ENCODE data around the gene AMY1B. TPM values are rescaled to one million over a fixed set of nuclear protein-coding genes. Genes with fewer than 3 reads are reported as not detected.
"Not testable (repeated sequence)": the region's sequence is repeated elsewhere in the genome, so short reads cannot be mapped to it uniquely, and the experiment has no call there.

AMY1B gene
- polyA plus RNA-seq (2013, experiment 1 of 2) = 0.01 TPM
- not detected for polyA plus RNA-seq (2013, experiment 2 of 2)

GRCh38 chr1:103696110-103696509, at the start of gene AMY1B:
Gene AMY1B, minus strand, starts transcription at chr1:103696210. Its CDS starts 571 bp downstream, at chr1:103695639.
- not testable (repeated sequence) for H3K79me1 ChIP-seq (ENCODE audit: low read depth, low read length); H3K9me3 ChIP-seq (replicated peaks in 1 of 2; ENCODE audit: control insufficient read depth in 2 of 2, insufficient read depth in 1 of 2, low read depth in 1 of 2, low read length in 2 of 2); H3K9ac ChIP-seq (ENCODE audit: low read depth, low read length, poor library complexity); H4K91ac ChIP-seq (ENCODE audit: low read depth, low read length, poor library complexity); H3K4me1 ChIP-seq (ENCODE audit: control insufficient read depth in 2 of 2, insufficient read depth in 1 of 2, low read depth in 1 of 2, low read length in 2 of 2); H3K4ac ChIP-seq (ENCODE audit: low read length); H3K18ac ChIP-seq (ENCODE audit: low read length); H3K27me3 ChIP-seq (ENCODE audit: control insufficient read depth in 3 of 3, insufficient read depth in 3 of 3, low read depth in 1 of 3, low read length in 3 of 3); H3K14ac ChIP-seq (ENCODE audit: low read length); H3K23ac ChIP-seq (ENCODE audit: low read depth, low read length, poor library complexity); H3K4me3 ChIP-seq (ENCODE audit: low read length in 2 of 2); H4K8ac ChIP-seq (ENCODE audit: low read depth, low read length); H3K27ac ChIP-seq (replicated peaks; ENCODE audit: low read length); H3K4me2 ChIP-seq (ENCODE audit: insufficient read depth, low read length, poor library complexity, severe bottlenecking); H3K36me3 ChIP-seq (replicated peaks in 1 of 2; ENCODE audit: control insufficient read depth in 2 of 2, insufficient read depth in 2 of 2, low read length in 2 of 2); H2AFZ ChIP-seq (ENCODE audit: low read length); H2BK15ac ChIP-seq (ENCODE audit: low read length); H2BK12ac ChIP-seq (ENCODE audit: low read length); H2BK5ac ChIP-seq (ENCODE audit: low read length); H2AK5ac ChIP-seq (ENCODE audit: low read depth, low read length); H2BK120ac ChIP-seq (ENCODE audit: low read depth, low read length); DNase-seq (ENCODE audit: low spot score)
- WGBS, 2 donors (ENCODE audit: extremely low coverage in 2 of 2, insufficient read length in 2 of 2, insufficient replicate concordance in 1 of 2) = no CpG with 5 or more reads among the region's 5 CpGs

- not testable (repeated sequence) for H2BK5ac ChIP-seq (ENCODE audit: low read length); H3K23ac ChIP-seq (ENCODE audit: low read depth, low read length, poor library complexity); H2AFZ ChIP-seq (ENCODE audit: low read length); H3K9me3 ChIP-seq (replicated peaks in 1 of 2; ENCODE audit: control insufficient read depth in 2 of 2, insufficient read depth in 1 of 2, low read depth in 1 of 2, low read length in 2 of 2); H3K79me1 ChIP-seq (ENCODE audit: low read depth, low read length); H2BK15ac ChIP-seq (ENCODE audit: low read length); H3K4me2 ChIP-seq (ENCODE audit: insufficient read depth, low read length, poor library complexity, severe bottlenecking); H3K14ac ChIP-seq (ENCODE audit: low read length); DNase-seq (ENCODE audit: low spot score); H2BK120ac ChIP-seq (ENCODE audit: low read depth, low read length); H2BK12ac ChIP-seq (ENCODE audit: low read length); H3K4ac ChIP-seq (ENCODE audit: low read length); H4K91ac ChIP-seq (ENCODE audit: low read depth, low read length, poor library complexity); H3K27me3 ChIP-seq (ENCODE audit: control insufficient read depth in 3 of 3, insufficient read depth in 3 of 3, low read depth in 1 of 3, low read length in 3 of 3); H3K9ac ChIP-seq (ENCODE audit: low read depth, low read length, poor library complexity); H3K36me3 ChIP-seq (replicated peaks in 1 of 2; ENCODE audit: control insufficient read depth in 2 of 2, insufficient read depth in 2 of 2, low read length in 2 of 2); H3K27ac ChIP-seq (replicated peaks; ENCODE audit: low read length); H3K18ac ChIP-seq (ENCODE audit: low read length); H2AK5ac ChIP-seq (ENCODE audit: low read depth, low read length); H3K4me3 ChIP-seq (ENCODE audit: low read length in 2 of 2); H3K4me1 ChIP-seq (ENCODE audit: control insufficient read depth in 2 of 2, insufficient read depth in 1 of 2, low read depth in 1 of 2, low read length in 2 of 2); H4K8ac ChIP-seq (ENCODE audit: low read depth, low read length)
- WGBS, 2 donors (ENCODE audit: extremely low coverage in 2 of 2, insufficient read length in 2 of 2, insufficient replicate concordance in 1 of 2) = no CpG with 5 or more reads among the region's 4 CpGs
These were observed 49.0 kb upstream of the AMY1B start for GRCh38 chr1:103745040-103745439.

- not testable (repeated sequence) for H3K27me3 ChIP-seq (ENCODE audit: control insufficient read depth in 3 of 3, insufficient read depth in 3 of 3, low read depth in 1 of 3, low read length in 3 of 3); H2BK12ac ChIP-seq (ENCODE audit: low read length); H3K36me3 ChIP-seq (replicated peaks in 1 of 2; ENCODE audit: control insufficient read depth in 2 of 2, insufficient read depth in 2 of 2, low read length in 2 of 2); H2AFZ ChIP-seq (ENCODE audit: low read length); H4K91ac ChIP-seq (ENCODE audit: low read depth, low read length, poor library complexity); H3K4me3 ChIP-seq (ENCODE audit: low read length in 2 of 2); H3K23ac ChIP-seq (ENCODE audit: low read depth, low read length, poor library complexity); H4K8ac ChIP-seq (ENCODE audit: low read depth, low read length); H3K4ac ChIP-seq (ENCODE audit: low read length); H3K9me3 ChIP-seq (replicated peaks in 1 of 2; ENCODE audit: control insufficient read depth in 2 of 2, insufficient read depth in 1 of 2, low read depth in 1 of 2, low read length in 2 of 2); H3K18ac ChIP-seq (ENCODE audit: low read length); H3K4me2 ChIP-seq (ENCODE audit: insufficient read depth, low read length, poor library complexity, severe bottlenecking); DNase-seq (ENCODE audit: low spot score); H2BK120ac ChIP-seq (ENCODE audit: low read depth, low read length); H3K79me1 ChIP-seq (ENCODE audit: low read depth, low read length); H3K9ac ChIP-seq (ENCODE audit: low read depth, low read length, poor library complexity); H2BK15ac ChIP-seq (ENCODE audit: low read length); H3K27ac ChIP-seq (replicated peaks; ENCODE audit: low read length); H2BK5ac ChIP-seq (ENCODE audit: low read length); H2AK5ac ChIP-seq (ENCODE audit: low read depth, low read length); H3K4me1 ChIP-seq (ENCODE audit: control insufficient read depth in 2 of 2, insufficient read depth in 1 of 2, low read depth in 1 of 2, low read length in 2 of 2); H3K14ac ChIP-seq (ENCODE audit: low read length)
- WGBS, 2 donors (ENCODE audit: extremely low coverage in 2 of 2, insufficient read length in 2 of 2, insufficient replicate concordance in 1 of 2) = no CpG with 5 or more reads among the region's 4 CpGs
These were observed 48.4 kb upstream of the AMY1B start for GRCh38 chr1:103744449-103744848.

DNA sequence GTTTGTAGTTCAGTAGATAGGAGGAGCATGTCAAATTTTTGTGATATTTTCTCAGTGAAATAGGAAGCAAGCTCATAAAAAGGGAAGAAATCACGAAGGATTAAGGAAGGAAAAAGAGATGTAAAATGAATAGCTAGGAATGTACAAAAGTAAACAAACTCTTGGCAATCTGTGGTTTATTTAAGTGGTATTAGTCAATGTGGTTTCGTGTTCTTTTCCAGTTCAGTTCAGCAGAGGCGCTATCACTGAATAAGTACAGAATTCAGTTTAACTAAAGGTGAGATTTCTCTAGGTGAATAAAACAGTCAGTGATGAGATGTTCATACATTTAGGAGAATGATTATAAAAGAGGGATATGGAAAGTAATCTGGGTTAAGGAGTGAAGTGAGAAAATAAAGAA, 42.0 kb upstream of the AMY1B start:
- H3K4me2 ChIP-seq (ENCODE audit: insufficient read depth, low read length, poor library complexity, severe bottlenecking); H2BK5ac ChIP-seq (ENCODE audit: low read length); DNase-seq (ENCODE audit: low spot score); H2AFZ ChIP-seq (ENCODE audit: low read length); H2BK12ac ChIP-seq (ENCODE audit: low read length); H3K4me1 ChIP-seq (ENCODE audit: control insufficient read depth in 2 of 2, insufficient read depth in 1 of 2, low read depth in 1 of 2, low read length in 2 of 2); H3K4ac ChIP-seq (ENCODE audit: low read length); H3K9me3 ChIP-seq (replicated peaks in 1 of 2; ENCODE audit: control insufficient read depth in 2 of 2, insufficient read depth in 1 of 2, low read depth in 1 of 2, low read length in 2 of 2); H4K91ac ChIP-seq (ENCODE audit: low read depth, low read length, poor library complexity); H3K36me3 ChIP-seq (replicated peaks in 1 of 2; ENCODE audit: control insufficient read depth in 2 of 2, insufficient read depth in 2 of 2, low read length in 2 of 2); H3K14ac ChIP-seq (ENCODE audit: low read length); H3K4me3 ChIP-seq (ENCODE audit: low read length in 2 of 2); H3K27ac ChIP-seq (replicated peaks; ENCODE audit: low read length); H2BK15ac ChIP-seq (ENCODE audit: low read length); H2AK5ac ChIP-seq (ENCODE audit: low read depth, low read length); H3K18ac ChIP-seq (ENCODE audit: low read length); H3K23ac ChIP-seq (ENCODE audit: low read depth, low read length, poor library complexity); H3K9ac ChIP-seq (ENCODE audit: low read depth, low read length, poor library complexity); H3K27me3 ChIP-seq (ENCODE audit: control insufficient read depth in 3 of 3, insufficient read depth in 3 of 3, low read depth in 1 of 3, low read length in 3 of 3); H2BK120ac ChIP-seq (ENCODE audit: low read depth, low read length); H3K79me1 ChIP-seq (ENCODE audit: low read depth, low read length); H4K8ac ChIP-seq (ENCODE audit: low read depth, low read length): not testable (repeated sequence)
- no CpG with 5 or more reads among the region's 3 CpGs for WGBS, 2 donors (ENCODE audit: extremely low coverage in 2 of 2, insufficient read length in 2 of 2, insufficient replicate concordance in 1 of 2)

Measured in neuronal stem cell (in vitro differentiated cells).